Hematopoietic multipotent progenitor cell treated with erythropoietin and hydrocortisone succinate and interleukin-3 and kit ligand, for 17 days (in vitro differentiated cells): ENCODE measurements around the gene TNFRSF4.
"Not testable (repeated sequence)": the region's sequence is repeated elsewhere in the genome, so short reads cannot be mapped to it uniquely, and the experiment has no call there.

Experiments used
- DNase-seq: peaks from one replicate; pipeline ENCODE4 v3.0.0-alpha.2; 2015; ENCODE audit warnings: low spot score

Gene TNFRSF4

DNA sequence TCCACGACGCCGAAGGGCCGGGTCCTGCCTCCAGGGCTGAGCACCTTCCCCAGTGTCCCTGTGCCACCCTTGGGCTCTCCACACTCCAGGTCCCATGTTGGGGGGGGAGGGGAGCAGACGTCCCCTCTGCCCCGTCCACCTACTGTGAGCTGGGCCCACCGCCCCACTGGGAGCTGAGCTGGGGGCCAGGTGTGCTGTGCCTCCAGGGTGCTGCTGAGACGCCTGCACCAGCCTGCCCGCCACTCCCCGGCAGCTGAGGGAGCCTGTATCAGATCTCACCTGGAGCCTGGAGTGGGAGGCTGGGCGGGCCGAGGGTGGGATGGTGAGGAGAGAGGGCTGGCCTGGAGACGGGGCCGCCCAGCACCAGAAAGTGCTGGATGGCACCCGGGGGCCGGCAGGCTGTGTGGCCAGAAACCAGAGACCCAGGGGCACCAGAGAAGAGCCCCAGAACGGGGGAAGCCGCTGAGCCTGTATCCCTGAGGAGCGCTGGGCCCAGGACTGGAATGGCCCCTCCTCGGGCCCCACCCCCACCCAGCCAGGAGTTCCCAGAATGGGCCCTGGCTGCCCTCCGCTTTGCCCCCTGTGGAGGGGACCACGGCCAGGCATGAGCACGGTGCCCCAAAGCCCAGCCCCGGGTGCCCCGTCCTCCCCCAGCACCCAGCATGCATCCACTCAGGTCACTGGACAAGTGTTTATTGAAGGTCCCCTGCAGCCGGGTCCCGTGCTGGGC lies 11.0 kb downstream of the TNFRSF4 start:
- no peak for DNase-seq

- no peak for DNase-seq
Measured at GRCh38 chr1:1200876-1201810, 12.8 kb downstream of the TNFRSF4 start.

- no peak for DNase-seq
Measured at GRCh38 chr1:1199961-1200875, 13.7 kb downstream of the TNFRSF4 start.

GRCh38 chr1:1199141-1199960 lies 14.6 kb downstream of the TNFRSF4 start:
- no peak for DNase-seq

DNA sequence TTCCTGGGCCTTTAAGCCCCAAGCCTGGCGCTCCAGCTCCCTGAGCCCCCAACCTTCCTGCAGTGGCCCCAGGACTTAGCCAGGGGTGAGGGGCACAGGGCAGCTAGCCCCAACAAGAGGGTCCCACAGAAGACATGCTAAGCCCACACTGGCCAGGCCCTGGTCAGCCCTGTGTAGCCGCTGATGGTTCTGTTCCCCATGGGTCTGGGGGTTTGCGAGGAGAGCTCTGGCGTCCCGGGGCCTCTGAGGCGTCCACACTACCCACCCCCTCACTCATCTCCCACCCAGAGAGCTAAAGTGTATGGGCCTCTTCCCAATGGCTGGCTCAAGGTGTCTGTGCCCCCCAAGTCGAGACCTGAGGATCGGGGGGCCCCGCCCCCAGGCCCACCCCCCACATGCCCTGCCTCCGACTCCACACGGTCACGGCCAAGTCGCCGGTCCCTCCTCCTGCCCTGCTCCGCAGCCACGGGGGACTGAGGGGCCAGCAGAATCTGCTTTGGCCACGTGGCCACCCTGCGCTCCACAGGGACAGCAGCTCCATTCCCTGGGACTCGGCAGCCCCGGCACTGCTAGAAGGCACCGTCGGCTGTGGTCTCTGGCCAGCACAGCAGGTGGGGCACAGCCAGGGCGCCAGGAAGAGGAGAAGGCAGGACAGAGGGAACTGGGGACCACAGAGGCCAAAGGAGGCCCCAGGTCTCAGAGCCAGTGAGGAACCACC lies 15.4 kb downstream of the TNFRSF4 start:
- no peak for DNase-seq

- DNase-seq = no peak
Measured at GRCh38 chr1:1197551-1198422, 16.2 kb downstream of the TNFRSF4 start.

DNA sequence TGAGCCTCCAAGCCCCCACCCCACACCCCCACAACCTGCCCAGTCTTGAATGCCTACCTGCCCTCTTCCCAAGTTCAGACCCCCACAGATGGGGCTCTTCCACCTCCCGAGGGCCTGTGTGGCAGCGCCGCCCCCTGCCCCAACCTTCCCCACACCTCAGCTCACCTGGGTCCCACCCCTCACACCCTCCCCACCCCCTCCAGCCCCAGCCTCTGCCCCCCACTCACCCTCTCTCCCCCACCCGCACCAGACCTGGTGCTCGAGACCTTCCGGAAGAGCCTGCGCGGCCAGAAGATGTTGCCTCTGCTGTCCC lies 16.8 kb downstream of the TNFRSF4 start:
- DNase-seq = no peak

DNA sequence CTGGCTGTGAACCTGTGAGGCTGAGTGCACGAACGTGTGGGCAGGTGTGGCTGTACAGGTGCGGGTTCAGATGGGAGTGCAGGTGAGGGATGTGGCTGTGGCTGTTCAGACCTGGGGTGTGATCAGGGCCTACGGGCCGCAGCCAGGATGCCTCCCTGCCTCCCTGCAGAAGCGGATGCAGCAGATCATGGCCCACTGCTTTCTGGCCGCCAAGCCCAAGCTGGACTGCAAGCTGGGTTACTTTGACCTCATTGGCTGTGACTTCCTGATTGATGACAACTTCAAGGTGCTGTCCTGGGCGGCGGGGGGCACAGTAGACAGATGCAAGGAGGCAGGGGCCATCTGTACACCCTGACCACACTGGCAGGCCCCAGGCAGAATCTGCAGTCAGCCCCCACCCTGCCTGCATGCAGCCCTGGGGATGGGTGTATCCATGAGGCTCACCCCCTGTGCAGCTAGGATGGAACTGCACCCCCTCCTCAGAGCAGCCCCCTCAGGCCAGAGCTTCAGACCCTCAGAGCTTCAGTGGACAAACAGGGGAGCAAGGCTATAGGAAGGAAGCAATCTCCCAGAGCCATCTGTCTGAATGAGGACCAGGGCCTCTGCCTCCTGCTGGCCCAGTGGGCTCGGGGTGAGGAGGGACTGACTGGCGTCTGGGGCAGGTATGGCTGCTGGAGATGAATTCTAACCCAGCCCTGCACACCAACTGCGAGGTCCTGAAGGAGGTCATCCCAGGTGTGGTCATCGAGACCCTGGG lies 17.3 kb downstream of the TNFRSF4 start:
- no peak for DNase-seq

DNA sequence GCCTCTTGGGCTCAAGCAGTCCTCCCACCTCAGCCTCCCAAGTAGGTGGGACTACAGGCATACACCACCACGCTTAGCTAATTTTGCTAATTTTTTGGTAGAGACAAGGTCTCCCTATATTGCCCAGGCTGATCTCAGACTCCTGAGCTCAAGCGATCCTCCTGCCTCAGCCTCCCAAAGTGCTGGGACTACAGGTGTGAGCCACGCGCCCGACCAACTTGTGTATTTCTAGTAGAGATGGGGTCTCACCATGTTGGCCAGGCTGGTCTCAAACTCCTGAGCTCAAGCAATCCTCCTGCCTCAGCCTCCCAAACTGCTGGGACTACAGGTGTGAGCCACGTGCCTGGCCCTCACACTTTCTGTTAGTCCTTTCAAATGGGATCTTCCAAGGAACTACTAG lies 18.2 kb downstream of the TNFRSF4 start:
- not testable (repeated sequence) for DNase-seq

DNA sequence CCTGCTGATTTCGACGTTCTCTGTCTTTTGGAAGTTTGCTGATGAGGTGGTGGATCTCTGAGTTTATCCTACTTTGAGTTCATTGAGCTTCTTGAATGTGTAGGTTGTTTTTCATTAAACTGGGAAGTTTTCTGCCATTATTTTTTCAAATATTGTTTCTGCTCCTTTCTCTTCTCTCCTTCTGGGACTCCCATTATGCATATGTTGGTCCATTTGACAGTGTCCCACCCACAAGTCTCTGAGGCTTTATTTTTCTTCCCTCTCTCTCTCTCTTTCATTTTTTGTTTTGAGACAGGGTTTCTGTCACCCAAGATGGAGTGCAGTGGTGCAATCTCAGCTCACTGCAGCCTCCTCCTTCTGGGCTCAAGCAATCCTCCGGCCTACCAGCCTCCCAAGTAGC lies 19.2 kb downstream of the TNFRSF4 start:
- no peak for DNase-seq

DNA sequence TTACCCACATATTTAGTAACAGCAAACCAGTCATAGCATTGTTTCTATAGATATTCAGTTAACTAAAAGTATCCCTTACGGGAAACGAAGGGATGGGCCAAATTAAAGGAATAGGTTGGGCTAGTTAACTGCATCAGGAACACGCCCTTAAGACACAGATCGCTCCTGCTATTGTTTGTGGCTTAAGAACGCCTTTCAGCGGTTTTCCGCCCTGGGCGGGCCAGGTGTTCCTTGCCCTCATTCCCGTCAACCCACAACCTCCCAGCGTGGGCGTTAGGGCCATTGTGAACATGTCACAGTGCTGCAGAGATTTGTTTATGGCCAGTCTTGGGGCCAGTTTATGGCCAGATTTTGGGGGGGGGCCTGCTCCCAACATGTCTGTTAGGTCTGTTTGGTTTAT lies 22.2 kb downstream of the TNFRSF4 start:
- no peak for DNase-seq

GRCh38 chr1:1189111-1189510 lies 24.8 kb downstream of the TNFRSF4 start:
- DNase-seq = no peak

DNA sequence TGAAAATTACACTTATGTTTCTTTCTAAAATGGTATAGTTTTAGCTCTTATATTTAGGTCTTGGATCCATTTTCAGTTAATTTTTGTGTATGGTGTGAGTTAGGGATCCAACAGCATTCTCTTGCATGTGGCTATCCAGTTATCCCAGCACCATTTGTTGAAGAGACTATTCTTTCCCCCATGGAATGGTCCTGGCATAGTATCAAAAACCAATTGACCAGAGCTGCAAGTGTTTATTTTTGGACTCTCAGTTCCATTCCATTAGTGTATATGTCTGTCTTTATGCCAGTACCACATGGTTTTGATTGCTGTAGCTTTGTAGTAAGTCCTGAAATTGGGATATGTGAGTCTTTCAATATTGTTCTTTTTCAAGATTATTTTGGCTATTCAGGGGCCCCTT lies 26.0 kb downstream of the TNFRSF4 start:
- DNase-seq = no peak

DNA sequence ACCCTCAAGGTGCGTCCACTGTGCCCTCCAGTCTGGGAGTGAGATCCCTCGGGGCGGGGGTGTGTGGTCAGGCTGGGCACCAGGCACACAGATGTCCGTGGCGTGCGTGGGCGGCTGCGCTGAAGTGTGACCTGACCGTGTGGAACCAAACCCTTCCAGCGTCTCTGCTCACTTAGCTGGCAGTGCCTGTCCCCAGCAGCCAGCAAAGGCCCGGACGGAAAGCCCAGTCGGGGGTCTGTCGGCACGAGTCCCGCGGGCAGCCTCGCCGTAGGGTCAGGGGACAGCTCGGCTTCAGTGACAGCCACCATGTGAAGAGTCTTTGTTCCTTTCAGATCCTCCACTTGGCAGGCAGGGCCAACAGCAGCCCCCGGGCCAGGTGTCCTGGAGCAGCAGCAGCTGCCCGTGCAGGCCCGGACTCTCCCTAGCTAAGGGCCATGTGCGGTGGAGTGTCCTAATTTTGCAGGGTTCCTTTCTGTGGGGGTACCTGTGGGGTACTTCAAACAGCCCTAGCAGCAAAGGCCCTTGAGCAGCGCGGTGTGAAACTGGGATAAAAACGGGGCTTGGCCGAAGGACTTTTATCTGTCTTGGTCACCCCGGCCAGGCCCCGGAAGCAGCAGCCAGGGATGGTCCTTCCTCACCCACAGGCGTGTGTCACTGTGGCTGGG lies 28.7 kb downstream of the TNFRSF4 start:
- DNase-seq = no peak

- no peak for DNase-seq
Measured at GRCh38 chr1:1183833-1184775, 29.8 kb downstream of the TNFRSF4 start.

DNA sequence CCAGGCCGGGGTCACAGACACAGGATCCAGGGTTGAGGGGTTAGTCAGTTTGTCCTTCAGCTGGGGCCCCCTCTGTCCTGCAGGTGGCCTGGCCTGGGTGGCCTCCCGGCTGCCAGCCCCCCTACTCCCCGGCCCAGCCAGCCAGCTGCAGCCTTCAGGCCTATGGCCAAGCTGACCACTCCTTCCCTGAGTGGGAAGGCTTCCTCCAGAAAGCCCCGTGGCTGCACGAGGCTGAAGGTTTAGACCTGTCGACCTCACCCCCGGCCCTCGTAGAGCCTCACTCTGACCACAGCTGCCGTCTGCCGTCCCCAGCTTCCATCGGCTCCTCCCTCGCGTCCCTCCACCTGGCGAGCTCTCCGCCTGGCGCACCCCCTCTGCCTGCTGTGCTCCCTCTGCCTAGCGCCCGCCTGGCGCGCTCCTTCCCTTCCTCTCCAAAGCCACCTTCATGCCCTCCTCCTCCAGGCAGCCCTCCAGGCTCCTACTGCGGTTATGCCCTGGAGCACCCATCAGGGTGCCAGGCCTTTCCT lies 30.7 kb downstream of the TNFRSF4 start:
- no peak for DNase-seq
